Choroid plexus epithelial cell (primary cell): ENCODE results near the gene CABCOCO1.
"Not testable (repeated sequence)": the region's sequence is repeated elsewhere in the genome, so short reads cannot be mapped to it uniquely, and the experiment has no call there.

Experiments used
- DNase-seq: peaks from one replicate; pipeline ENCODE4 v3.0.0-alpha.2; 2010; ENCODE audit warnings: low read depth
- H3K4me3 ChIP-seq: 2 replicates; pipeline ENCODE4 v1.5.1; 2011; ENCODE audit warnings: low read depth, mild to moderate bottlenecking, control low read depth, low read length, moderate library complexity
- TF ChIP-seq, protein P1 (sequence below): conservative IDR thresholded peaks from 2 replicates; pipeline ENCODE4 v1.5.1; 2011; ENCODE audit warnings: low read depth, mild to moderate bottlenecking, control low read depth, inconsistent platforms, low read length, moderate library complexity

CABCOCO1 gene

GRCh38 chr10:61731638-61732037 lies 68.9 kb downstream of the CABCOCO1 start:
- DNase-seq, result no peak
- TF ChIP-seq, protein P1, sequence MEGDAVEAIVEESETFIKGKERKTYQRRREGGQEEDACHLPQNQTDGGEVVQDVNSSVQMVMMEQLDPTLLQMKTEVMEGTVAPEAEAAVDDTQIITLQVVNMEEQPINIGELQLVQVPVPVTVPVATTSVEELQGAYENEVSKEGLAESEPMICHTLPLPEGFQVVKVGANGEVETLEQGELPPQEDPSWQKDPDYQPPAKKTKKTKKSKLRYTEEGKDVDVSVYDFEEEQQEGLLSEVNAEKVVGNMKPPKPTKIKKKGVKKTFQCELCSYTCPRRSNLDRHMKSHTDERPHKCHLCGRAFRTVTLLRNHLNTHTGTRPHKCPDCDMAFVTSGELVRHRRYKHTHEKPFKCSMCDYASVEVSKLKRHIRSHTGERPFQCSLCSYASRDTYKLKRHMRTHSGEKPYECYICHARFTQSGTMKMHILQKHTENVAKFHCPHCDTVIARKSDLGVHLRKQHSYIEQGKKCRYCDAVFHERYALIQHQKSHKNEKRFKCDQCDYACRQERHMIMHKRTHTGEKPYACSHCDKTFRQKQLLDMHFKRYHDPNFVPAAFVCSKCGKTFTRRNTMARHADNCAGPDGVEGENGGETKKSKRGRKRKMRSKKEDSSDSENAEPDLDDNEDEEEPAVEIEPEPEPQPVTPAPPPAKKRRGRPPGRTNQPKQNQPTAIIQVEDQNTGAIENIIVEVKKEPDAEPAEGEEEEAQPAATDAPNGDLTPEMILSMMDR, result no peak

GRCh38 chr10:61732629-61733278 lies 70.0 kb downstream of the CABCOCO1 start:
- TF ChIP-seq, protein P1, result no peak
- no peak for DNase-seq
- no peak overlapping the region for H3K4me3 ChIP-seq

More at GRCh38 chr10:61731638-61732037, 68.9 kb downstream of the CABCOCO1 start:
- no peak overlapping the region for H3K4me3 ChIP-seq

DNA sequence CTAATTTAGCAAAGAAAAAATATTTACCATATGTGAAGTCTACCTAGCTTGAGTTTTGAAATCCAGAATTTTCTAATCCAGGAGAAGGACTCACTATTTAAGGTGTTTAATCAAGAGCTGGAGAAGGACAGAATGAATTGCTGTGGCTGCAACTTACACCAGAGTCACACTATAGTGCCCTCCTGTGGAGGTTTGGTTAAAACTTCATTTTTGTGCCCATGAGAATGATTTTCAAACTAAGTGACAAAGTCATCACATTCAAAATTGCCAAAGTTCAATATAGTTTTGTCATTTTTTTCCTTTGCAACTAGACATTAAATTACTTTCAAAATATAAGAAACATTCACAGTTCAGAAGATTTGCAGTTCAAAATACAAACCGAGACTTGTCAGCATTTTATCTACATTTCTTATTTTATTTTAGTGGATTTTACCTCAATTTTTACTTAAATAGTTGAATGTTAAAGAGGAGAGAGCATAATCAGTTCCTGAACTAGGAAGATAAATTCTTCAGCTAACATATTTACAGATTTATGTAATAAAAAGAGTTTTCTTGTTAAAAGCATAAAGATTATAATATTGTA lies 70.7 kb downstream of the CABCOCO1 start:
- TF ChIP-seq, protein P1, result peak; percentile 76
- DNase-seq, result peak; percentile 80
- no peak overlapping the region for H3K4me3 ChIP-seq

GRCh38 chr10:61735882-61736281 lies 73.2 kb downstream of the CABCOCO1 start:
- no peak for DNase-seq
- H3K4me3 ChIP-seq, result no peak overlapping the region
- TF ChIP-seq, protein P1, result no peak

GRCh38 chr10:61737455-61737854 lies 74.7 kb downstream of the CABCOCO1 start:
- not testable (repeated sequence) for DNase-seq, H3K4me3 ChIP-seq

DNA sequence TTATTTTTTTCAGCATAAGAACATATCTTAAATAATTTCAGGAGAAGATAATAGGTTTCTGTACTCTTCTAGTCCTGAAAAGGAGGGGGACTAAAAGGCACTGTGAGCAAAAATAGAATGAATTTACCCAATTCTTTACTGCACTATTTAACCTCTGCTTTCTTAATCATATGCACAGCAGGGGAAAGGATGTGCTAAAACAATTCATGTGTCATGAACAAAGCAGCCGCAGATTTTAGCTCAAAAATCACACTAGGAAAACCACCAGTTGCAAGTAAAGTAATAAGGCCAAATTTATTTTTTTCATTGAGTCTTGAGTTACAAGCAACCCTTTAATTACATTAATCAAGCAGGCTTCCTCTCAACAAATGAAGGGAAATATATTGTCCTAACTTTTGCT lies 80.1 kb downstream of the CABCOCO1 start:
- TF ChIP-seq, protein P1, result no peak
- DNase-seq, result peak; percentile 42

DNA sequence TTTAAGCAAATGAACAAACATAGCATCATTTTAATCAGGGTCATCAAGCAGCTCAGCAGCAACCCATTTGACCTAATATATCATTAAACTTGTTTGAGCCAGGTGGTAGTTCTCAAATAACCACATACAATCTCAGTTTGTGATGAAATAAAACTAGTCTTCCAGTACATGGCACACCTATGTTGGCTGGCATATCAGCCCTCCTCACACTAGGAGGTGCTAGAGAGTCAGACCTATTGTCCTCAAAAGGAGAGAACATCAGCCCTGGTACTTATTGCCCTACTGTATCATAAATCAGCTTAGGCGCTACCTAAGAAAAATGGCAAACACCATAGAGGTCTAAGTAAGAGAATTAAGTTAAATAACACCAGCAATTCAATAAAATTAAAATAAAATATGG lies 81.7 kb downstream of the CABCOCO1 start:
- DNase-seq, result no peak
- TF ChIP-seq, protein P1, result peak; percentile 28
- H3K4me3 ChIP-seq, result no peak overlapping the region

More for the DNA sequence above, 80.1 kb downstream of the CABCOCO1 start:
- H3K4me3 ChIP-seq, result no peak overlapping the region
